GM23338 (cell line): Measurements from ENCODE around the gene XRN2. TPM values are rescaled to one million over a fixed set of nuclear protein-coding genes. Genes with fewer than 3 reads are reported as not detected.
A peak's percentile ranks its signal among the peaks of the same experiment; 100 is the strongest.

Experiments
- ATAC-seq: fragments of 200-7000 bp; cut with Tn5 transposase; 3 replicates; pipeline ENCODE4 v1.9.1; 2020
- DNase-seq: peaks from one replicate; pipeline ENCODE4 v3.0.0-alpha.2; 2015; ENCODE audit warnings: low spot score
- H2AFZ ChIP-seq: fragments of 200-600 bp; sonication (generic); 2 replicates; pipeline ENCODE4 v1.8.0; 2016; ENCODE audit warnings: antibody characterized with exemption, mild to moderate bottlenecking, moderate library complexity
- H3F3A ChIP-seq: fragments of 200-600 bp; sonication (generic); replicated peaks from 2 replicates; pipeline ENCODE4 v1.8.0; 2017; ENCODE audit warnings: antibody characterized with exemption, mixed run types, low read depth
- H3K27ac ChIP-seq: fragments of 200-600 bp; sonication (generic); 2 replicates; pipeline ENCODE4 v1.6.1; 2016; ENCODE audit warnings: low read depth
- H3K27me3 ChIP-seq: fragments of 200-600 bp; sonication (generic); 2 replicates; pipeline ENCODE4 v1.8.0; 2016; ENCODE audit warnings: mild to moderate bottlenecking, mixed run types, moderate library complexity; ENCODE audit not compliant: insufficient read depth
- H3K36me3 ChIP-seq: fragments of 200-600 bp; sonication (generic); 2 replicates; pipeline ENCODE4 v1.8.0; 2016; ENCODE audit warnings: mild to moderate bottlenecking; ENCODE audit not compliant: insufficient read depth
- H3K4me1 ChIP-seq: fragments of 200-600 bp; sonication (generic); 2 replicates; pipeline ENCODE4 v1.8.0; 2016; ENCODE audit warnings: mild to moderate bottlenecking, moderate library complexity; ENCODE audit not compliant: insufficient read depth
- H3K4me2 ChIP-seq: fragments of 200-600 bp; sonication (generic); 2 replicates; pipeline ENCODE4 v1.7.1; 2017; ENCODE audit warnings: mixed run types
- H3K4me3 ChIP-seq: fragments of 200-600 bp; sonication (generic); 2 replicates; pipeline ENCODE4 v1.6.1; 2016; ENCODE audit warnings: mixed run types
- H3K79me2 ChIP-seq: fragments of 200-600 bp; sonication (generic); replicated peaks from 2 replicates; pipeline ENCODE4 v1.8.0; 2017; ENCODE audit warnings: mild to moderate bottlenecking; ENCODE audit not compliant: insufficient read depth
- H3K9me2 ChIP-seq: fragments of 200-600 bp; sonication (generic); 2 replicates; pipeline ENCODE4 v1.8.0; 2017; ENCODE audit not compliant: insufficient read depth
- H4K20me1 ChIP-seq: fragments of 200-600 bp; sonication (generic); replicated peaks from 2 replicates; pipeline ENCODE4 v1.8.0; 2017; ENCODE audit warnings: mild to moderate bottlenecking; ENCODE audit not compliant: insufficient read depth
- H3K27ac Mint-ChIP-seq: 2 replicates; pipeline ENCODE4 v1.8.0; 2020; ENCODE audit warnings: inconsistent platforms, mild to moderate bottlenecking, moderate library complexity, mixed read lengths
- H3K27me3 Mint-ChIP-seq: 3 replicates; pipeline ENCODE4 v1.8.0; 2022; ENCODE audit warnings: low read depth, mild to moderate bottlenecking, moderate library complexity, mixed read lengths, inconsistent platforms; ENCODE audit not compliant: insufficient read depth, poor library complexity
- H3K36me3 Mint-ChIP-seq: 3 replicates; pipeline ENCODE4 v1.8.0; 2021; ENCODE audit warnings: low read depth, mild to moderate bottlenecking, inconsistent platforms, moderate library complexity, mixed read lengths
- H3K4me1 Mint-ChIP-seq: 3 replicates; pipeline ENCODE4 v1.8.0; 2020; ENCODE audit warnings: mild to moderate bottlenecking, inconsistent platforms, mixed read lengths
- H3K4me3 Mint-ChIP-seq: 3 replicates; pipeline ENCODE4 v1.8.0; 2021; ENCODE audit warnings: moderate library complexity, mild to moderate bottlenecking, inconsistent platforms, mixed read lengths
- H3K9me3 Mint-ChIP-seq: 3 replicates; pipeline ENCODE4 v1.8.0; 2020; ENCODE audit warnings: moderate library complexity, mild to moderate bottlenecking, inconsistent platforms, mixed read lengths
- CREB1 ChIP-seq: fragments of 250-450 bp; sonication (Bioruptor Pico); IDR thresholded peaks from 2 replicates; pipeline ENCODE4 v1.5.0; 2020; ENCODE audit warnings: low read depth, mild to moderate bottlenecking, moderate library complexity
- ETS1 ChIP-seq: IDR thresholded peaks from 2 replicates; pipeline ENCODE4 v1.6.1; 2016; ENCODE audit warnings: antibody characterized with exemption
- EZH2 ChIP-seq: fragments of 200-600 bp; sonication (generic); IDR thresholded peaks from one replicate; pipeline ENCODE4 v1.8.0; 2017; ENCODE audit warnings: antibody characterized with exemption, mild to moderate bottlenecking, low read depth; ENCODE audit not compliant: unreplicated experiment
- EZH2phosphoT487 ChIP-seq: fragments of 200-600 bp; sonication (generic); IDR thresholded peaks from one replicate; pipeline ENCODE4 v1.8.1; 2018; ENCODE audit warnings: antibody characterized with exemption; ENCODE audit not compliant: unreplicated experiment
- JUNB ChIP-seq: IDR thresholded peaks from one replicate; pipeline ENCODE4 v1.6.1; 2016; ENCODE audit warnings: antibody characterized with exemption; ENCODE audit not compliant: unreplicated experiment
- NANOG ChIP-seq: IDR thresholded peaks from 2 replicates; pipeline ENCODE4 v1.6.1; 2016; ENCODE audit warnings: antibody characterized with exemption, borderline replicate concordance
- REST ChIP-seq: IDR thresholded peaks from one replicate; pipeline ENCODE4 v1.6.1; 2018; ENCODE audit warnings: antibody characterized with exemption; ENCODE audit not compliant: unreplicated experiment
- ZNF114 ChIP-seq: fragments of 250-450 bp; sonication (Bioruptor Pico); IDR thresholded peaks from 2 replicates; pipeline ENCODE4 v1.5.0; 2020; ENCODE audit warnings: mild to moderate bottlenecking, moderate library complexity
- ZNF331 ChIP-seq: fragments of 250-450 bp; sonication (Bioruptor Pico); IDR thresholded peaks from 2 replicates; pipeline ENCODE4 v1.5.0; 2020; ENCODE audit warnings: low read depth, mild to moderate bottlenecking, moderate library complexity
- polyA plus RNA-seq: library from polyadenylated mRNA; unstranded; fragments of >200 nt; fragmentation: Nextera tagmentation; extraction: Ambion mirVana; gene quantifications from 2 replicates; pipeline ENCODE4 v1.2.1, GENCODE V29; 2016
- total RNA-seq: library from RNA; depleted of rRNA; stranded (reverse); fragments of >200 nt; shearing (Covaris generic); gene quantifications from 2 replicates; pipeline ENCODE4 v1.2.3, GENCODE V29; 2014
- TF ChIP-seq, protein P1 (sequence below): fragments of 250-450 bp; sonication (Bioruptor Pico); IDR thresholded peaks from 2 replicates; pipeline ENCODE4 v1.5.0; 2020; ENCODE audit warnings: mild to moderate bottlenecking, moderate library complexity
- TF ChIP-seq, protein P2 (sequence below), 2 experiments: fragments of 200-600 bp in 1 of 2; sonication (generic) in 1 of 2; conservative IDR thresholded peaks; 2 replicates each; pipeline versions ENCODE4 v1.5.1 to v1.6.1; 2016 to 2017; ENCODE audit warnings: antibody characterized with exemption in 2 of 2, low read depth in 2 of 2, mild to moderate bottlenecking in 2 of 2, moderate library complexity in 1 of 2

XRN2 gene
- total and polyA plus RNA-seq, 2 experiments from 2014 or later: 113 to 150 TPM

DNA sequence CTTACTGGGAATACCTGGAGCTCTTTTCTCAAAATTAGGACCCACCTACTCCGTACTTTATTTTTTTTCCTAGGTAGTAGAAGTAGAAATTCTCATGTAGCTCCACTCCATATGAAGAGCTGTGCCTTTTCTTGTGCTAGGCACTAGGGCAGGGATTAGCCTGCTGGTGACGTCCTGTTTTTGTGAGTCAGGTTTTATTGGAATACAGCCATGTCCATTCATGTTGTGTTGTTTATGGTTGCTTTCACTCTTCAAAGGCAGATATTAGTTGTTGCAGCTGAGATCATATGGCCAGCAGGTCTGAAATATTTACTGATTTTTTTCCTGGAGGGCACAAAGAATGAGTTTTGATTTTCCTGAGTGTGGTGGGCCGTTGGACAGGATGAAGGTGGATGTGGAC is 20.5 kb downstream of the XRN2 start (continued):
- TF ChIP-seq, protein P1, sequence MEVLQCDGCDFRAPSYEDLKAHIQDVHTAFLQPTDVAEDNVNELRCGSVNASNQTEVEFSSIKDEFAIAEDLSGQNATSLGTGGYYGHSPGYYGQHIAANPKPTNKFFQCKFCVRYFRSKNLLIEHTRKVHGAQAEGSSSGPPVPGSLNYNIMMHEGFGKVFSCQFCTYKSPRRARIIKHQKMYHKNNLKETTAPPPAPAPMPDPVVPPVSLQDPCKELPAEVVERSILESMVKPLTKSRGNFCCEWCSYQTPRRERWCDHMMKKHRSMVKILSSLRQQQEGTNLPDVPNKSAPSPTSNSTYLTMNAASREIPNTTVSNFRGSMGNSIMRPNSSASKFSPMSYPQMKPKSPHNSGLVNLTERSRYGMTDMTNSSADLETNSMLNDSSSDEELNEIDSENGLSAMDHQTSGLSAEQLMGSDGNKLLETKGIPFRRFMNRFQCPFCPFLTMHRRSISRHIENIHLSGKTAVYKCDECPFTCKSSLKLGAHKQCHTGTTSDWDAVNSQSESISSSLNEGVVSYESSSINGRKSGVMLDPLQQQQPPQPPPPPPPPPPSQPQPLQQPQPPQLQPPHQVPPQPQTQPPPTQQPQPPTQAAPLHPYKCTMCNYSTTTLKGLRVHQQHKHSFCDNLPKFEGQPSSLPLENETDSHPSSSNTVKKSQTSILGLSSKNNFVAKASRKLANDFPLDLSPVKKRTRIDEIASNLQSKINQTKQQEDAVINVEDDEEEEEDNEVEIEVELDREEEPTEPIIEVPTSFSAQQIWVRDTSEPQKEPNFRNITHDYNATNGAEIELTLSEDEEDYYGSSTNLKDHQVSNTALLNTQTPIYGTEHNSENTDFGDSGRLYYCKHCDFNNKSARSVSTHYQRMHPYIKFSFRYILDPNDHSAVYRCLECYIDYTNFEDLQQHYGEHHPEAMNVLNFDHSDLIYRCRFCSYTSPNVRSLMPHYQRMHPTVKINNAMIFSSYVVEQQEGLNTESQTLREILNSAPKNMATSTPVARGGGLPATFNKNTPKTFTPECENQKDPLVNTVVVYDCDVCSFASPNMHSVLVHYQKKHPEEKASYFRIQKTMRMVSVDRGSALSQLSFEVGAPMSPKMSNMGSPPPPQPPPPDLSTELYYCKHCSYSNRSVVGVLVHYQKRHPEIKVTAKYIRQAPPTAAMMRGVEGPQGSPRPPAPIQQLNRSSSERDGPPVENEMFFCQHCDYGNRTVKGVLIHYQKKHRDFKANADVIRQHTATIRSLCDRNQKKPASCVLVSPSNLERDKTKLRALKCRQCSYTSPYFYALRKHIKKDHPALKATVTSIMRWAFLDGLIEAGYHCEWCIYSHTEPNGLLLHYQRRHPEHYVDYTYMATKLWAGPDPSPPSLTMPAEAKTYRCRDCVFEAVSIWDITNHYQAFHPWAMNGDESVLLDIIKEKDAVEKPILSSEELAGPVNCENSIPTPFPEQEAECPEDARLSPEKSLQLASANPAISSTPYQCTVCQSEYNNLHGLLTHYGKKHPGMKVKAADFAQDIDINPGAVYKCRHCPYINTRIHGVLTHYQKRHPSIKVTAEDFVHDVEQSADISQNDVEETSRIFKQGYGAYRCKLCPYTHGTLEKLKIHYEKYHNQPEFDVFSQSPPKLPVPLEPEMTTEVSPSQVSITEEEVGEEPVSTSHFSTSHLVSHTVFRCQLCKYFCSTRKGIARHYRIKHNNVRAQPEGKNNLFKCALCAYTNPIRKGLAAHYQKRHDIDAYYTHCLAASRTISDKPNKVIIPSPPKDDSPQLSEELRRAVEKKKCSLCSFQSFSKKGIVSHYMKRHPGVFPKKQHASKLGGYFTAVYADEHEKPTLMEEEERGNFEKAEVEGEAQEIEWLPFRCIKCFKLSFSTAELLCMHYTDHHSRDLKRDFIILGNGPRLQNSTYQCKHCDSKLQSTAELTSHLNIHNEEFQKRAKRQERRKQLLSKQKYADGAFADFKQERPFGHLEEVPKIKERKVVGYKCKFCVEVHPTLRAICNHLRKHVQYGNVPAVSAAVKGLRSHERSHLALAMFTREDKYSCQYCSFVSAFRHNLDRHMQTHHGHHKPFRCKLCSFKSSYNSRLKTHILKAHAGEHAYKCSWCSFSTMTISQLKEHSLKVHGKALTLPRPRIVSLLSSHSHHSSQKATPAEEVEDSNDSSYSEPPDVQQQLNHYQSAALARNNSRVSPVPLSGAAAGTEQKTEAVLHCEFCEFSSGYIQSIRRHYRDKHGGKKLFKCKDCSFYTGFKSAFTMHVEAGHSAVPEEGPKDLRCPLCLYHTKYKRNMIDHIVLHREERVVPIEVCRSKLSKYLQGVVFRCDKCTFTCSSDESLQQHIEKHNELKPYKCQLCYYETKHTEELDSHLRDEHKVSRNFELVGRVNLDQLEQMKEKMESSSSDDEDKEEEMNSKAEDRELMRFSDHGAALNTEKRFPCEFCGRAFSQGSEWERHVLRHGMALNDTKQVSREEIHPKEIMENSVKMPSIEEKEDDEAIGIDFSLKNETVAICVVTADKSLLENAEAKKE (CRISPR knock-in tag): no peak
- TF ChIP-seq CREB1 (CRISPR knock-in tag) (no peak), ZNF331 (CRISPR knock-in tag) (no peak)
- TF ChIP-seq, protein P2, sequence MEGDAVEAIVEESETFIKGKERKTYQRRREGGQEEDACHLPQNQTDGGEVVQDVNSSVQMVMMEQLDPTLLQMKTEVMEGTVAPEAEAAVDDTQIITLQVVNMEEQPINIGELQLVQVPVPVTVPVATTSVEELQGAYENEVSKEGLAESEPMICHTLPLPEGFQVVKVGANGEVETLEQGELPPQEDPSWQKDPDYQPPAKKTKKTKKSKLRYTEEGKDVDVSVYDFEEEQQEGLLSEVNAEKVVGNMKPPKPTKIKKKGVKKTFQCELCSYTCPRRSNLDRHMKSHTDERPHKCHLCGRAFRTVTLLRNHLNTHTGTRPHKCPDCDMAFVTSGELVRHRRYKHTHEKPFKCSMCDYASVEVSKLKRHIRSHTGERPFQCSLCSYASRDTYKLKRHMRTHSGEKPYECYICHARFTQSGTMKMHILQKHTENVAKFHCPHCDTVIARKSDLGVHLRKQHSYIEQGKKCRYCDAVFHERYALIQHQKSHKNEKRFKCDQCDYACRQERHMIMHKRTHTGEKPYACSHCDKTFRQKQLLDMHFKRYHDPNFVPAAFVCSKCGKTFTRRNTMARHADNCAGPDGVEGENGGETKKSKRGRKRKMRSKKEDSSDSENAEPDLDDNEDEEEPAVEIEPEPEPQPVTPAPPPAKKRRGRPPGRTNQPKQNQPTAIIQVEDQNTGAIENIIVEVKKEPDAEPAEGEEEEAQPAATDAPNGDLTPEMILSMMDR (conservative IDR thresholded peaks at IDR 0.05; ENCODE audit: low read depth in 2 of 2): no peak

- no peaks in the 10 kb centered on the region for H3K27me3 ChIP-seq
- H3K36me3 ChIP-seq: no peaks in the 10 kb centered on the region; the same call in 1 of the 2 replicates
- peaks cover 43% of the 10 kb centered on the region for H3K4me1 ChIP-seq
- no peak overlapping the region for H2AFZ ChIP-seq
- H3F3A ChIP-seq: no peaks in the 10 kb centered on the region
- no peak overlapping the region for H3K27ac ChIP-seq
- Mint-ChIP-seq H3K4me3 (no peak overlapping the region), H3K36me3 (peaks cover 18% of the 10 kb centered on the region; the same call in 2 of the 3 replicates), H3K4me1 (peaks cover 46% of the 10 kb centered on the region), H3K9me3 (no peaks in the 10 kb centered on the region; the same call in 2 of the 3 replicates), H3K27me3 (peaks cover 7% of the 10 kb centered on the region), H3K27ac (peak overlapping the region; percentile 18; the same call in 1 of the 2 replicates)
- ATAC-seq (no peak), DNase-seq (peak; percentile 35)
- H4K20me1 ChIP-seq: peaks cover 81% of the 10 kb centered on the region
- H3K9me2 ChIP-seq: no peaks in the 10 kb centered on the region
- peak overlapping the region; percentile 56 for H3K4me2 ChIP-seq
- H3K4me3 ChIP-seq: no peak overlapping the region; the same call in 1 of the 2 replicates
- H3K79me2 ChIP-seq: peaks cover 100% of the 10 kb centered on the region
- TF ChIP-seq ZNF331 (CRISPR knock-in tag) (no peak), JUNB (no peak), EZH2phosphoT487 (no peak), EZH2 (no peak), ZNF114 (no peak), ETS1 (no peak), CREB1 (CRISPR knock-in tag) (no peak), NANOG (no peak), REST (no peak)
Measured at GRCh38 chr20:21324126-21324525, 21.0 kb downstream of the XRN2 start.
